Measurements from ENCODE around the gene AGAP3.

The AGAP3 gene

GRCh38 chr7:151057989-151058780 is 28.1 kb upstream of the AGAP3 start:
- DNase-seq (ENCODE audit: low spot score) = peak; percentile 100

DNA sequence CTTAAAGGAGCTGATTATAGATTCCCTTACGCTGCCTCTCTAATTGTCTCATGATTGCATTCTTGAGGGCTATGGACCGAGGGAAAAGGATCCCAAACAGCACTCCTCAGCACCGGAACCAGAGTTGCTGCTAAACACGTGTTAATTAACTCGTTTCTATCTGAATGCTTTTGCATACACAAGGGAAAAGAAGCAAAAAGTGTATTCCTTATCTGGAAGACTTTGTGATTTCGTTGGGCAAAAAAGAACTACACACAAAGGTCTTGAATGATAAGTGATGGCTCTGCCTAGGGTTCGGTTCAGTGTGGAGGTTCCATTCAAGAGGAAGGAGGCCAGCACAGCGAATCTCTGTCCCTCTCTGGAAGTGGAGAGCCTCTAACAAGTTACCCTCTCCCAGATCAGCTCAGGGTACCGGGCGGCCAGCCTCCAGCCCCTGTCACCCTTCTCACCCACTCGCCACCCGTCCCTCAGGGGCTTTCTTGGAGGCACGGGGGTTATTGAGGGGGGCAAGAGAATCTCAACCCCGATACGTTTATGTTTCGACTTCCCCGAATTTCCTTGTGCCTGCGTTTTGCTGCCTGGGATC is 27.4 kb upstream of the AGAP3 start:
- peak; percentile 47 for DNase-seq (ENCODE audit: low spot score)

- peak; percentile 82 for DNase-seq (ENCODE audit: low spot score)
Measured at GRCh38 chr7:151059367-151060112, 26.7 kb upstream of the AGAP3 start, which contains the start of gene SLC4A2. TSS of gene SLC4A2 (plus strand) at chr7:151059589. CDS start at chr7:151061988, 2,399 bp downstream.

DNA sequence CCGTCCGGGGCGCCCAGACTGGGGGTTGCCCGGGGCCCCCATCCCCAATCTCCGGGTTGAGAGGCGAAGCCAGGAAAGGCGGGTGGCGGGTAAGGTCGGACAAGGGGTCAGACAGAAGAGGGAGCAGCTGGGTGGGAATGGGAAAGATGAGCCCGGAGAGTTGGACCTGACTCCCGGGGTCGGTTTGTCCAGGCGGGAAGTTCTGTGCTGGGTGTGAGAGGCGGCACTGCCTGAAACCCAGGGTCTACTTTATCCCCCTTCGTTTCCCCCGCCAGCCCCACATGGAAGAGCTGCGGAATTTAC is 26.2 kb upstream of the AGAP3 start:
- peak; percentile 17 for DNase-seq (ENCODE audit: low spot score)

GRCh38 chr7:151060416-151061212 is 25.7 kb upstream of the AGAP3 start:
- peak; percentile 80 for DNase-seq (ENCODE audit: low spot score)

DNA sequence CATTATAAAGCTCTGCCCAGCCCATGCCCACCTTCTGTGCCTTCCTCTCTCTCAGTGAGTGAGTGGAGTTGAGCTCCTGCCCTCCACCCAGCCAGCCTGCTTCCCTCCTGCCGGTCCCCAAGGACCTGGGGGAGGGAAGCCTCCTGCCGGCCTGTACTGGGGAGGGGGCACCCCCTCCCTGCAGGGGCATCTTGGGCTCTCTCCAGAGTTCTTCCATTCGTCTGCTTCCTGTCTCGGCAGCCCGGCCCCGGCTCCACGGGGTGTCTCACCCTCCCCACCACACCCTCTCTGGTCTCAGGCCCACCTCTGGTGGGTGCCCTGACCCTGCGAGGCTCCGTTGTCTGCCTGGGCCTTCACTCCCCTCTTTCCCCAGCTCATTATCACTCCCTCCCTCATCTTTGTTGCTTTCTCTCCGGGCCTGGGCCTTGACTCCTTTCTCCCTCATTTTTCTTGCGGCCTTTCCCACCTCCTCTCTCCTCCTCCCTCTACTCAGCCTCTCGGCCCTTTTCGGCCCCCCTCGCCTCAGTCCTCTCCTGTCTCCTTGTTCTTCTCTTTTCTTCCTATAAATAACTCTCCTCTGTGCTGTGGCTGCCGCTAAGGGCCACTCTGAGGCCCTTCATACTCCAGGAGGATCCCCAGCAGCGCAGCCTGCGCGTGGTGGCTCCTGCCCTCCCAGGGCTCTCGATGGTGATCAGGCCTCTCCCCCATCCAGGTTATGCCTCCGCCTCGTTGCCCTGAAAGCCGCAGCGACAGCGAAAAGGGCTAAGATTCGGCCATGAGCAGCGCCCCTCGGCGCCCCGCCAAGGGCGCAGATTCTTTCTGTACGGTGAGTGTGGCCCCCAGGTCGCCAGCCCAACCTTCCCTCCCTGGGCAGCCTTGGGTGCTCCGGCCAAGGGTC is 24.8 kb upstream of the AGAP3 start:
- DNase-seq (ENCODE audit: low spot score) = no peak

DNA sequence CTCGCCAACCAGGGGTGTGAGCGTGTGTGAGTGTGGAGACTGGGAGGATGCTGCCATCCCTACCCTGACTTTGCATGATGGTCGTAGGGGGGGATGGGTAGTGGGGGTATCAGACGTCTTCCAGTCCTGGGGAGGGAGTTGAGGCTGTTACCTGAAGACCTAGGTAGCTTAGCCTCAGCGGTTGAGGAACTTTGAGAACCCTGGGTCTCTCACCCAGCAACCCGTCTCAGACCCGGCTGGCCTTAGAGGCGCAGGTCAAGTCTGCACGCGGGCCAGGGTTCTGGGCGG is 24.2 kb upstream of the AGAP3 start:
- DNase-seq (ENCODE audit: low spot score) = no peak

- peak; percentile 97 for DNase-seq (ENCODE audit: low spot score)
Measured at GRCh38 chr7:151062399-151063211, 23.7 kb upstream of the AGAP3 start.

DNA sequence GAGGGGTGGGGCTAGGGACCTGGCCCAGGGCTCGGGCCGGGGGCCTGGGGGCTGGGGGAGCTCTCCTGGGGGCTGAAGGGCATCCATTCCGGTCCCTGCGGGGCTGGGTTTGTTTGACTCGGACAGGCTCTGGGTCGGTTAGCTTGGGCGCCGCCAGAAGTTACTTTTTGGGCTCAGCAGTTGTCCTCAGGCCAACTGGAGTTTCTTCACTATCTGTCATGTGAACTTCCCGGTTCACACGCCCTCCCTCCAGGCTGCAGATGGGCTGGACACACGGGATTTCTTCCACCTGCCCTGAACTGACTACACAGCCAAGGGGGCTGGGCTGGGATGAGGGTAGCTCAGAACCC is 23.1 kb upstream of the AGAP3 start:
- DNase-seq (ENCODE audit: low spot score) = peak; percentile 67

GRCh38 chr7:151064454-151064853 is 21.8 kb upstream of the AGAP3 start:
- DNase-seq (ENCODE audit: low spot score) = no peak

GRCh38 chr7:151064993-151065392 is 21.3 kb upstream of the AGAP3 start:
- DNase-seq (ENCODE audit: low spot score) = no peak

DNA sequence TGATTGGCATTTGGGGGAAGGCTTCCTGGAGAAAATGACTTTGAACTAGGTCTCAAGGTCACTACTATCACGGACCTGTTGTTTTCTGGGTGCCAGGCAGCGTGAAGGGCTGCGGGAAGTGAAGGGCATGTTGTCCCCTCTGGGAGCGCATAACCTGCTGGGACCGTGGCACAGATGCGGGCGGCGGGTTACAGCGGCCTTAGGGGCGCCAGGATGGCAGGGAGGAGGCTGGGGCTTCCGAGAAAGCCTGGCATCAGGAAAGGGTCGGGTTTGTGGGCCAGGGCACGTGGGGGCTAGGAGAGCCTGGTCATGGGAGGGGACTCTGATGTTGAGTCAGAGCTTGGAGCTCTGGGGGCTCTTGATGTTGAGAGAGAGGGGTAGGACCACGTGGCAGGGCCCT is 20.8 kb upstream of the AGAP3 start:
- no peak for DNase-seq (ENCODE audit: low spot score)

GRCh38 chr7:151066273-151066974 is 19.9 kb upstream of the AGAP3 start:
- DNase-seq (ENCODE audit: low spot score) = no peak

- no peak for DNase-seq (ENCODE audit: low spot score)
Measured at GRCh38 chr7:151068069-151068773, 18.1 kb upstream of the AGAP3 start.

GRCh38 chr7:151069841-151070573 is 16.3 kb upstream of the AGAP3 start:
- DNase-seq (ENCODE audit: low spot score) = no peak

- no peak for DNase-seq (ENCODE audit: low spot score)
Measured at GRCh38 chr7:151070574-151070960, 15.7 kb upstream of the AGAP3 start.

- DNase-seq (ENCODE audit: low spot score) = no peak
Measured at GRCh38 chr7:151071032-151071866, 15.0 kb upstream of the AGAP3 start.

GRCh38 chr7:151073990-151074389 is 12.3 kb upstream of the AGAP3 start:
- DNase-seq (ENCODE audit: low spot score) = no peak
